BE2C (cell line): ENCODE results near the gene GEMIN7.
A peak's percentile ranks its signal among the peaks of the same experiment; 100 is the strongest.
"Not testable (repeated sequence)": the region's sequence is repeated elsewhere in the genome, so short reads cannot be mapped to it uniquely, and the experiment has no call there.

Source experiments
- DNase-seq: peaks from one replicate; pipeline ENCODE4 v3.0.0-alpha.2; 2020
- H3K27me3 ChIP-seq: fragments of 250-450 bp; sonication (Bioruptor Pico); 2 replicates; pipeline ENCODE4 v1.5.1; 2020; ENCODE audit warnings: mild to moderate bottlenecking
- H3K36me3 ChIP-seq: fragments of 250-450 bp; sonication (Bioruptor Pico); 2 replicates; pipeline ENCODE4 v1.5.1; 2020; ENCODE audit warnings: mild to moderate bottlenecking
- H3K4me1 ChIP-seq: fragments of 250-450 bp; sonication (Bioruptor Pico); 2 replicates; pipeline ENCODE4 v1.5.1; 2020
- H3K4me3 ChIP-seq: 2 replicates; pipeline ENCODE4 v1.5.1; 2011; ENCODE audit warnings: low read depth, low read length
- H3K9me3 ChIP-seq: fragments of 250-450 bp; sonication (Bioruptor Pico); 2 replicates; pipeline ENCODE4 v1.5.1; 2020
- CTCF ChIP-seq: IDR thresholded peaks from 2 replicates; pipeline ENCODE4 v1.5.1; 2012; ENCODE audit warnings: mild to moderate bottlenecking, low read depth, low read length

The GEMIN7 gene

GRCh38 chr19:45114116-45114515 is 35.1 kb downstream of the GEMIN7 start:
- DNase-seq = no peak
- H3K4me1 ChIP-seq = peaks cover 14% of the 10 kb centered on the region
- no peak overlapping the region for H3K4me3 ChIP-seq

GRCh38 chr19:45115809-45116615 is 37.0 kb downstream of the GEMIN7 start:
- TF ChIP-seq CTCF = no peak
- Histone ChIP-seq H3K9me3 (no peaks in the 10 kb centered on the region), H3K4me3 (no peak overlapping the region), H3K27me3 (no peaks in the 10 kb centered on the region), H3K4me1 (peaks cover 14% of the 10 kb centered on the region), H3K36me3 (no peaks in the 10 kb centered on the region; the same call in 1 of the 2 replicates)
- peak; percentile 47 for DNase-seq

More at GRCh38 chr19:45114116-45114515, 35.1 kb downstream of the GEMIN7 start:
- no peak for TF ChIP-seq CTCF
- no peaks in the 10 kb centered on the region for H3K27me3 ChIP-seq
- no peaks in the 10 kb centered on the region; the same call in none of the 2 replicates for H3K36me3 ChIP-seq
- H3K9me3 ChIP-seq = no peaks in the 10 kb centered on the region

GRCh38 chr19:45117167-45117594 is 38.1 kb downstream of the GEMIN7 start:
- H3K9me3 ChIP-seq = no peaks in the 10 kb centered on the region
- no peaks in the 10 kb centered on the region; the same call in 1 of the 2 replicates for H3K36me3 ChIP-seq
- DNase-seq = peak; percentile 38
- no peaks in the 10 kb centered on the region for H3K27me3 ChIP-seq
- peaks cover 14% of the 10 kb centered on the region for H3K4me1 ChIP-seq
- TF ChIP-seq CTCF = no peak
- no peak overlapping the region for H3K4me3 ChIP-seq

- H3K9me3 ChIP-seq = no peaks in the 10 kb centered on the region
- H3K27me3 ChIP-seq = no peaks in the 10 kb centered on the region
- no peak for DNase-seq
- peaks cover 14% of the 10 kb centered on the region for H3K4me1 ChIP-seq
- H3K4me3 ChIP-seq = no peak overlapping the region
- TF ChIP-seq CTCF = no peak
- H3K36me3 ChIP-seq = no peaks in the 10 kb centered on the region; the same call in 1 of the 2 replicates
Observed at GRCh38 chr19:45117671-45118070, 38.6 kb downstream of the GEMIN7 start.

- no peak for DNase-seq
- H3K4me1 ChIP-seq = peaks cover 14% of the 10 kb centered on the region
- H3K27me3 ChIP-seq = no peaks in the 10 kb centered on the region
- no peak overlapping the region for H3K4me3 ChIP-seq
- H3K36me3 ChIP-seq = no peaks in the 10 kb centered on the region; the same call in 1 of the 2 replicates
- no peaks in the 10 kb centered on the region for H3K9me3 ChIP-seq
- no peak for TF ChIP-seq CTCF
Observed at GRCh38 chr19:45118106-45118505, 39.0 kb downstream of the GEMIN7 start.

GRCh38 chr19:45118591-45119355 is 39.7 kb downstream of the GEMIN7 start:
- H3K27me3 ChIP-seq, DNase-seq, H3K4me3 ChIP-seq, H3K9me3 ChIP-seq, H3K36me3 ChIP-seq: not testable (repeated sequence)
- peaks cover 18% of the 10 kb centered on the region for H3K4me1 ChIP-seq
